ENCODE data around the gene EPHX1.
"Not testable (repeated sequence)": the region's sequence is repeated elsewhere in the genome, so short reads cannot be mapped to it uniquely, and the experiment has no call there.

Gene EPHX1

DNA sequence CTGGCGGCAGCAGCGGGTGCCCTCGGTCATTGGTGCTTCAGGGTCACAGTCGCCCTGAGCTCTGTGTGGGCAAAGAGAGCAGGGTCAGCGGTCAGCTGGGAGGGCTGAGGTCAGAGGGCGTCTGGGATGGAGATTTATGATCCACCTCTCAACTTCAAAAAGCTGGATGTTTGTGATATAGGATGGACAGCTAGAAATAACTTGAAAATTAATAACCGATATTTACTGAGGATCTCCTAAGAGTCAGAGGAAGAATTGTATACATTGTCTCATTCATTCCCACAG, 77.0 kb downstream of the EPHX1 start:
- Histone ChIP-seq H3K4me3 (ENCODE audit: low read length) (no peak overlapping the region), H3K4me1 (ENCODE audit: control insufficient read depth, insufficient read depth, low read length) (no peaks in the 10 kb centered on the region), H3K27me3 (ENCODE audit: control insufficient read depth, insufficient read depth, low read length) (no peaks in the 10 kb centered on the region), H3K9ac (ENCODE audit: low read length) (no peak overlapping the region), H3K36me3 (ENCODE audit: control insufficient read depth, insufficient read depth, low read length) (no peaks in the 10 kb centered on the region), H3K27ac (ENCODE audit: low read depth, low read length) (no peak overlapping the region)

DNA sequence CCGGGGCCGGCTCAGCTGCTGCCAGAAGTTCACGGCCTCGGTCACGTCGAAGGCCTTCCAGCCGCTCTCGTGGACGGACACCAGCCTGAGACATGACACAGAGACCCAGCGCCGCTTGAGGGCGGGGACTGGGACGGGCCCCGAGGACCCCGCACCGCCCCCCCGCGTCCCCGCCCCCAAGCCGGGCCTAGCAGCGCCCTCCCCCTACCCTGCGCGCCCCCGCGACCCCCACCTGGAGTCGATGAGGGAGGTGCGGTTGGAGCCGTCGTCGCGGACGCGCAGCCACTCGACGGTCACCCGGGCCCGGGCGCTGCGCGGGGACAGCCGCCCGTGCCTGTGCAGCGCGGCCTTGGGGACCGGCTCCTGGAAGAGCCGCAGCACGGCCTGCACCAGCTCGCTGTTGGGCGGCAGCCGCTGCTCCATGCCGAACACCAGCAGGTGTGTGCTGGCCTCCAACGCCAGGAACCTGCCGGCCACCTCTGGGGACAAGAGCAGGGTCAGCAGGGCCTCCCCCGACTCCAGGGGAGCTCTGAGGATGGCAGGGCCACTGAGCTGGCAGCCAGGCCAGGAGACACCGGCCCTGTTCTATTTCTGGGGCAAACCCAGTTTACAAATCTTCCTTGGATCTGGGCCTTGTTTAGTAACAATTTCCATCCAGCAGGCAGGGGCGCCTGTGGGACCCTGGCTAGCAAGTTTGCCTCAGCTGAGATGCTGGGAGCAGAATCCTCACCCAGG, 77.8 kb downstream of the EPHX1 start:
- H3K4me1 ChIP-seq (ENCODE audit: control insufficient read depth, insufficient read depth, low read length); H3K27ac ChIP-seq (ENCODE audit: low read depth, low read length); H3K36me3 ChIP-seq (ENCODE audit: control insufficient read depth, insufficient read depth, low read length); H3K27me3 ChIP-seq (ENCODE audit: control insufficient read depth, insufficient read depth, low read length); H3K9ac ChIP-seq (ENCODE audit: low read length): not testable (repeated sequence)
- H3K4me3 ChIP-seq (ENCODE audit: low read length): peak overlapping the region; percentile 47

DNA sequence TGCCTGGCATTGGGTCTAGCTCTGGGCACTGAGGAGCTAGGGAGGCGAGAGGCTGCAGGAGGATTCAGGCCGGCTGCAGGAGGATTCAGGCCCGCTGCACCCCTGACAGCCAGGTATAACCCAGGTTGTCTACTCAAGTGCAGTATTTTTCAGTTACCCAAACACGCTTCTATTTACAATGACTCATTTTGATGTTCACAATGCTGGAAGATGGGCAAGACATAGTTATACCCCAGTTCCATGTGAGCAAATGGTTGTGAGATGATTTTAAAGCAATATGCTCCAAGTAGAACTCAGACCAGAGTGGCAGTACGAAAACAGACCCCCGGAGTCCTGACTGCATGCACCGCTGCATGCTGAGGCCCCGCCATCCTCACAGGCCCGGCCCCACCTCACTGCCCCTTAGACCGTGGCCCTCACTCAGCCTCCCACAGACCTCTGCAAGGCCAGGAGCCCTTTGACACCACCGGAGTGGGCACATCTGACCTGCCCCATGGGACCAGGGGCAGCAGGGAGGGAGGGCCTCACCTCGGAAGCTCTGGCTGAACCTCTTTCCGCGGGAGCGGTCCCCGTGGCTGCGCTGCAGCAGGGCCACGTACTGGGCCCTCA, 78.5 kb downstream of the EPHX1 start:
- Histone ChIP-seq H3K27me3 (ENCODE audit: control insufficient read depth, insufficient read depth, low read length) (no peaks in the 10 kb centered on the region), H3K4me3 (ENCODE audit: low read length) (peak overlapping the region; percentile 47), H3K36me3 (ENCODE audit: control insufficient read depth, insufficient read depth, low read length) (no peaks in the 10 kb centered on the region), H3K4me1 (ENCODE audit: control insufficient read depth, insufficient read depth, low read length) (no peaks in the 10 kb centered on the region), H3K9ac (ENCODE audit: low read length) (no peak overlapping the region), H3K27ac (ENCODE audit: low read depth, low read length) (no peak overlapping the region)

DNA sequence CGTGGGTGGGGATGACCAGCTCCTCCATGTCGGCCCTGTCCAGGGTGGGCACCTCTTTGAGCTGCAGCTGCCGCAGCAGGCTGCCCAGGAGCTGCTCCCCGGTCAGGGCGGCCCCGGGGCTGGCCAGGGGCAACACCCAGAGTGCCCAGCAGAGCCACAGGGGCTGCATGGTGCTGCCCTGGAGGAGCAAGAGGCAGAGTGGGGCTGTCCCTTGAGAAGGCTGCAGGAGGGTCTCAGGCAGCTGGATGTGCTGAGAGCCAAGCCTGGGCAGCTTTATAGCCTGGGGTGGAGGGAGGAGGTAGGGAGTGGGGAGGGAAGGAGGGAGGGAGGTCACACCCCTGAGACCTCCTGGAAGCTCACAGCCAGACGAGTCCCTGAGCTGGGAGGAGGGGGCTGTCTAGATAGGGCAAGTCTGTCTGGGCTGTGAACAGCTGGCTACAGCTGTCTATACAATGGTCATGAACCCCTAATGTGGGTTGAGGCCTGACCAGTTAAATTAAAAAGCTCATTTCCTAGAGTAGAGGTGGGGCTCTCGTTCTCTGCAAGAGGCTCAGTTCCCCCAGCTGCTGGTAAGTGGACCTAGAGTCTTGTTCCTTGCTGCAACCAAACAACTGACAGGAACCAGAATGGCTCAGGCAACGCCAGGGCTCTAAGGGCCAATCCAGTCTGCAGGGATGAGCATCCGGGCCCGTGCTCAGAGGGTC, 79.1 kb downstream of the EPHX1 start, which contains the start of gene LEFTY1:
LEFTY1 (minus strand) TSS at position 249 of the 704 bp plus-strand sequence; CDS start at position 169, 80 bp downstream.
- peak within 1 kb of the TSS; percentile 47 for H3K4me3 ChIP-seq (ENCODE audit: low read length)
- no peaks in the 10 kb centered on the region for H3K4me1 ChIP-seq (ENCODE audit: control insufficient read depth, insufficient read depth, low read length)
- no peaks in the 10 kb centered on the region for H3K27me3 ChIP-seq (ENCODE audit: control insufficient read depth, insufficient read depth, low read length)
- no peaks in the 10 kb centered on the region for H3K36me3 ChIP-seq (ENCODE audit: control insufficient read depth, insufficient read depth, low read length)
- H3K27ac ChIP-seq (ENCODE audit: low read depth, low read length): no peak within 1 kb of the TSS
- H3K9ac ChIP-seq (ENCODE audit: low read length): no peak within 1 kb of the TSS

DNA sequence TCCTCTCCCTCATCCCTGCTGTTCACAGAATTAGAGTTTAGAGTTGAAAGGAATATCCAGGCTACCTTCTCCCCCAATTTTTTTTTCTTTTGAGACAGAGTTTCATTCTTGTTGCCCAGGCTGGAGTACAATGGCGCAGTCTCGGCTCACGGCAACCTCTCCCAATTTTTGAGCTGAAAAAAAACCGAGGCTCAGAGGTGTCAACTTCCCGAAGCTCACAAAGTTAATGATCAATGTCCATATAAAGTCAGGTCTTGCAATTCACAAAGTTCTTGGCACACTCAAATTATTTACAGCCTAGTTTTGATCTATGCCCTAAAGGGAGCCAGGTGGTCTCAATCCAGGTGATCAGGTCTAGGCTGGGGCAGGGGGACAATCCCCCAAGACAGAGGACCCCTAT, 79.8 kb downstream of the EPHX1 start:
- Histone ChIP-seq H3K27ac (ENCODE audit: low read depth, low read length) (no peak overlapping the region), H3K36me3 (ENCODE audit: control insufficient read depth, insufficient read depth, low read length) (no peaks in the 10 kb centered on the region), H3K9ac (ENCODE audit: low read length) (no peak overlapping the region), H3K4me3 (ENCODE audit: low read length) (no peak overlapping the region), H3K4me1 (ENCODE audit: control insufficient read depth, insufficient read depth, low read length) (no peaks in the 10 kb centered on the region), H3K27me3 (ENCODE audit: control insufficient read depth, insufficient read depth, low read length) (no peaks in the 10 kb centered on the region)

DNA sequence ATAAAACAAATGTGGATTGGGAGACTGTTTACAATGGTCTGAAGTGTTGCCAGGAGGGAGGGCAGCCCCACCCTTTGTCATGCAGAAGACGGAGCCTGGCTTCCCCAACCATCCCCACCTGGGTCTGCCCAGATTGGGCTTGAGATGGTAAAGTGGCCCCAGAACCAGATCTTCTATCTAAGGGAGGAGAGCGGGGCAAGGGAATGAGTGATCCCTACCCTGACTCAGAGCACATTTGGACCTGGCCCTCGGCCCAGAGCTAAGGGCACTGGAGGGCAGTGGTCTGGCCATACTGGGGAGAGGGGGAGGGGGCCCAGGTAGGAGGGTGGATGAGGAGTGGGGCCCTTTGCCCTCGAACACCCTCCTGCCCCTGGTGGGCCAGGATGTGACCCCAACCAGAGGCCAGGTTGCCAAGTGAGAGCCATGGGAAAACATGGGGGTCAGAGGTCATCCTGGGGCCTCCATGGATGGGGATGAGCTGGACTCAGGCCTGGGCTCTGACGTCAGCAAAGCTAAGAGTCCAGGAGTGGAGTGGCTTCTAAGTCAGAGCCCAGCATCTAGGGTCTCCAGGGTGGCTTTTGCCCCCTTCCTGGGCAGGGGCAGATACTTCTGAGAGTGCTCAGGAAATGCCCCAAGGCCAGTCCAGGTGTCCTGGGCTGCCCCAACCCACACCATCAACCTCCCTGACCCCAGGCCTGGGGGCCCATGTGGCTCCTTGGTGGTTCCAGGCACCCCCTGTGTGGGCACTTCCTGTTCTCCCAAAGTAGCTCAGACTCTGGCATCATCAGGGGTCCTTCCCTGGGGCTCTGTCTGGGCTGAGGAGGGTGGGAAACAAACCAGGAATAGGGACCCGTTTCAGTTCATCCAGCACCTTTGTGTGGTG, 80.7 kb downstream of the EPHX1 start:
- H3K4me3 ChIP-seq (ENCODE audit: low read length): no peak overlapping the region
- no peaks in the 10 kb centered on the region for H3K36me3 ChIP-seq (ENCODE audit: control insufficient read depth, insufficient read depth, low read length)
- H3K27ac ChIP-seq (ENCODE audit: low read depth, low read length): no peak overlapping the region
- no peaks in the 10 kb centered on the region for H3K4me1 ChIP-seq (ENCODE audit: control insufficient read depth, insufficient read depth, low read length)
- H3K27me3 ChIP-seq (ENCODE audit: control insufficient read depth, insufficient read depth, low read length): no peaks in the 10 kb centered on the region
- no peak overlapping the region for H3K9ac ChIP-seq (ENCODE audit: low read length)

DNA sequence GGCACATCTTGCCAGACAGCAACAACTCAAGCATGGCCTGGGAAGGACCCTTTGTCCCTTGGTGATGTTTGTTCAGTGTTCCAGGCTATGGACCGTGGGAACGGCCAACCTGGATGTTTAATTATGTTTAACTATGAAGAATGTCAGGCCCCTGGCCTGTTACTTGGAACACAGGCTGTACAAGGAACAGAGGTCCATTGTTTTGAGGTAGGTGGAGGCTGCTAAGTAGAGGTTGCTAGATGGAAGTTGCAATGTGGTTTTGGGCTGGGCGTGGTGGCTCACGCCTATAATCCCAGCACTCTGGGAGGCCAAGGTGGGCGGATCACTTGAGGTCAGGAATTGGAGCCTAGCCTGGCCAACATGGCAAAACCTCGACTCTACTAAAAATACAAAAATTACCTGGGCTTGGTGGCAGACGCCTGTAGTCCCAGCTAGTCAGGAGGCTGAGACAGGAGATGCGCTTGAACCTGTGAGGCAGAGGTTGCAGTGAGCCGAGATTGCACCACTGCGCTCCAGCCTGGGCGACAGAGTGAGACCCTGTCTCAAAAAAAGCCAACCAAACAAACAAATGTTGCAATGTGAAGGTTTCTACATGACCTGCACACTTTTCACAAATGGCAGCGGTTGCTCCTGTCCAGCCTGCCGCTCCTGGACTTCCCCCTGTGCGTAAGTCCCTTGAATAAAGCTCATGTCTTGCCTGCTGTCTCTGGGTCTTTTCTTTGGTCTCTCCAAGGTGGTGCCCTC, 81.5 kb downstream of the EPHX1 start:
- Histone ChIP-seq H3K27ac (ENCODE audit: low read depth, low read length) (no peak overlapping the region), H3K4me1 (ENCODE audit: control insufficient read depth, insufficient read depth, low read length) (no peaks in the 10 kb centered on the region), H3K27me3 (ENCODE audit: control insufficient read depth, insufficient read depth, low read length) (no peaks in the 10 kb centered on the region), H3K36me3 (ENCODE audit: control insufficient read depth, insufficient read depth, low read length) (no peaks in the 10 kb centered on the region), H3K9ac (ENCODE audit: low read length) (no peak overlapping the region), H3K4me3 (ENCODE audit: low read length) (no peak overlapping the region)

DNA sequence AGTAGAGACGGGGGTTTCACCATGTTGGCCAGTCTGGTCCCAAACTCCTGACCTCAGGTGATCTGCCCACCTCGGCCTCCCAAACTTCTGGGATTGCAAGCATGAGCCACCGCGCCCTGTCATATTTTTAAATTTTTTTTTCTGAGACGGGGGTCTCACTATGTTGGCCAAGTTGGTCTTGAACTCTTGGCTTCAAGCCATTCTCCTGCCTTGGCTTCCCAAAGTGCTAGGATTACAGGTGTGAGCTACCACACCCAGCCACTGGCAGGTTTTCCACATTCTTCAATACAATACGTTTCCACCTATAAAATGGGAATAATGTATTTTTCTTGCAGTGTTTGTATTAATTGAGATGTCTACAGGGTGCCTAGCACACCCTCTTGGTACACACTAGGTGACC, 82.4 kb downstream of the EPHX1 start:
- Histone ChIP-seq H3K9ac (ENCODE audit: low read length) (no peak overlapping the region), H3K36me3 (ENCODE audit: control insufficient read depth, insufficient read depth, low read length) (no peaks in the 10 kb centered on the region), H3K27ac (ENCODE audit: low read depth, low read length) (no peak overlapping the region), H3K4me1 (ENCODE audit: control insufficient read depth, insufficient read depth, low read length) (no peaks in the 10 kb centered on the region), H3K4me3 (ENCODE audit: low read length) (no peak overlapping the region), H3K27me3 (ENCODE audit: control insufficient read depth, insufficient read depth, low read length) (no peaks in the 10 kb centered on the region)

Data from rectal smooth muscle tissue (tissue), 1 donor.